Activated effector memory CD4-positive, alpha-beta T cell treated with Interleukin-2 at 50 U/mL for 16 hours (primary cell): ENCODE measurements around the gene FBXO3.
A peak's percentile ranks its signal among the peaks of the same experiment; 100 is the strongest.
"Not testable (repeated sequence)": the region's sequence is repeated elsewhere in the genome, so short reads cannot be mapped to it uniquely, and the experiment has no call there.

Source experiments
- DNase-seq: peaks from one replicate; pipeline ENCODE4 v3.0.0-alpha.2; 2020

The FBXO3 gene

GRCh38 chr11:33773987-33774735 is at the start of gene FBXO3:
Gene FBXO3, minus strand, starts transcription at chr11:33774520. Its CDS starts 23 bp downstream, at chr11:33774497.
- peak; percentile 83 for DNase-seq

- not testable (repeated sequence) for DNase-seq
Observed at GRCh38 chr11:33822981-33823380, 48.7 kb upstream of the FBXO3 start.

- DNase-seq: no peak
Observed at GRCh38 chr11:33819278-33820035, 45.1 kb upstream of the FBXO3 start.

- peak; percentile 69 for DNase-seq
Observed at GRCh38 chr11:33808228-33808828, 34.0 kb upstream of the FBXO3 start.

- DNase-seq: no peak
Observed at GRCh38 chr11:33804471-33804870, 30.2 kb upstream of the FBXO3 start.

GRCh38 chr11:33802194-33802950 is 28.1 kb upstream of the FBXO3 start:
- DNase-seq: no peak

GRCh38 chr11:33801821-33802193 is 27.5 kb upstream of the FBXO3 start:
- no peak for DNase-seq

GRCh38 chr11:33797879-33798278 is 23.6 kb upstream of the FBXO3 start:
- DNase-seq: no peak

GRCh38 chr11:33790040-33790439 is 15.7 kb upstream of the FBXO3 start:
- no peak for DNase-seq

GRCh38 chr11:33788095-33788494 is 13.8 kb upstream of the FBXO3 start:
- not testable (repeated sequence) for DNase-seq

GRCh38 chr11:33787076-33787475 is 12.8 kb upstream of the FBXO3 start:
- no peak for DNase-seq

- no peak for DNase-seq
Observed at GRCh38 chr11:33785609-33786008, 11.3 kb upstream of the FBXO3 start.

GRCh38 chr11:33779849-33780528 is 5.7 kb upstream of the FBXO3 start:
- no peak for DNase-seq

GRCh38 chr11:33778675-33779074 is 4.4 kb upstream of the FBXO3 start:
- DNase-seq: no peak

GRCh38 chr11:33777906-33778305 is 3.6 kb upstream of the FBXO3 start:
- no peak for DNase-seq

- DNase-seq: no peak
Observed at GRCh38 chr11:33775832-33776470, 1.6 kb upstream of the FBXO3 start.

GRCh38 chr11:33775467-33775807 is 1.1 kb upstream of the FBXO3 start:
- no peak for DNase-seq

- no peak for DNase-seq
Observed at GRCh38 chr11:33774736-33775466, 581 bp upstream of the FBXO3 start.

- DNase-seq: peak; percentile 14
Observed at GRCh38 chr11:33773404-33773986, 825 bp downstream of the FBXO3 start.

- no peak for DNase-seq
Observed at GRCh38 chr11:33772870-33773269, 1.4 kb downstream of the FBXO3 start.

GRCh38 chr11:33772300-33772699 is 2.0 kb downstream of the FBXO3 start:
- DNase-seq: no peak
